Measurements from ENCODE around the gene ZEB1. TPM values are rescaled to one million over a fixed set of nuclear protein-coding genes. Genes with fewer than 3 reads are reported as not detected.

Gene ZEB1
- total RNA-seq, 1 donor from 2014 or later, result 82.7 TPM

GRCh38 chr10:31490858-31491504 is 172.0 kb downstream of the ZEB1 start:
- Histone ChIP-seq H3K36me3 (no peaks in the 10 kb centered on the region), H3K4me3 (no peak overlapping the region), H3K4me1 (no peaks in the 10 kb centered on the region), H3K9me3 (peaks cover 3% of the 10 kb centered on the region), H3K27me3 (no peaks in the 10 kb centered on the region), H3K27ac (no peak overlapping the region)
- intact Hi-C loops (cut with DNase I), result no loop called here
- no peak for DNase-seq (ENCODE audit: extremely low spot score in 2 of 2)
- TF ChIP-seq POLR2A (IDR thresholded peaks at IDR 0.05), result no peak
- TF ChIP-seq POLR2AphosphoS5 (IDR thresholded peaks at IDR 0.05; ENCODE audit: insufficient read depth in 1 of 2, low read depth in 1 of 2), result no peak
- TF ChIP-seq CTCF (IDR thresholded peaks at IDR 0.05), result peak in 2 of 3 experiments; percentile 23 to 26

DNA sequence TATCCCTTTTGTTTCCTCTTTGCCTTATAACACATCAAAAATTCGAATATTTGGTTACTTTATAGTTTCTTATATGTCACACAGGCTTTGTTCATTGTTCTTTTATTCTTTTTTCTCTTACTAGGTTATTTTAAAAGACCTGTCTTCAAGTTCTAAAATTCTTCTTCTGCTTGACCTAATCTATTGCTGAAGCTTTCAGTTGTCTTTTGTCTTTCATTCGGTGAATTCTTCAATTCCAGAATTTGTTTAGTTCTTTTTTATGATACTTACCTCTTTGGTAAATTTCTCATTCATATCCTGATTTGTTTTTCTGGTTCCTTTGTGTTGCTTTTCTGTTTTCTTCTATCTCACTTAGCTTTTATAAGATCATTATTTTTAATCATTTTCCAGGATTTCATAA is 188.4 kb downstream of the ZEB1 start:
- H3K36me3 ChIP-seq, result peaks cover 0 to 51% of the 10 kb centered on the region in 2 donors
- H3K27ac ChIP-seq, result no peak overlapping the region
- intact Hi-C loops (cut with DNase I), result no loop called here
- H3K4me1 ChIP-seq, result no peaks in the 10 kb centered on the region
- DNase-seq (ENCODE audit: extremely low spot score in 2 of 2), result no peak
- H3K9me3 ChIP-seq, result peaks cover 2% of the 10 kb centered on the region
- TF ChIP-seq CTCF (IDR thresholded peaks at IDR 0.05), result no peak
- TF ChIP-seq POLR2AphosphoS5 (IDR thresholded peaks at IDR 0.05; ENCODE audit: insufficient read depth in 1 of 2, low read depth in 1 of 2), result no peak
- TF ChIP-seq POLR2A (IDR thresholded peaks at IDR 0.05), result no peak
- H3K4me3 ChIP-seq, result no peak overlapping the region
- H3K27me3 ChIP-seq, result no peaks in the 10 kb centered on the region

DNA sequence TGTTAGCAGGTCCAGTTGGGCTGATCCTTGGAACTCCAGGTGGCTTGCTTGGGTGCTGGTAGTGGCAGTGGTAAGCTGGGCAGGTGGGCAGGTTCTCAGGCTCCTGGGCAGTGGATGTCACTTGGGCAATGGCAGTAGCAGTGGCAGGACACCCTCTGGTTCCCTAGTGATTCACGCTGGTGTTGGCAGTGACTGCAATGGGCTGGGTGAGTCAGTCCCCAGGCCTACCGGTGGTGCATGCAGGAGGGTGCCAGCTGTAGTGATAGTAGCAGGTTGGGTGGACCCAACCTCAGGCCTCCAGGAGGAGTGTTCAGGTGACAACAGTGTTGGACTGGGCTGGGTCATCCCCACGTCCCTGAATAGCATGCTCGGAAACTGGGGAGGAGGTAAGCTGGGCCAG is 189.2 kb downstream of the ZEB1 start:
- peaks cover 0 to 49% of the 10 kb centered on the region in 2 donors for H3K36me3 ChIP-seq
- H3K27ac ChIP-seq, result no peak overlapping the region
- H3K4me3 ChIP-seq, result no peak overlapping the region
- peaks cover 2% of the 10 kb centered on the region for H3K9me3 ChIP-seq
- no peaks in the 10 kb centered on the region for H3K4me1 ChIP-seq
- H3K27me3 ChIP-seq, result no peaks in the 10 kb centered on the region
- intact Hi-C loops (cut with DNase I), result no loop called here
- no peak for DNase-seq (ENCODE audit: extremely low spot score in 2 of 2)
- TF ChIP-seq CTCF (IDR thresholded peaks at IDR 0.05) (no peak), POLR2AphosphoS5 (IDR thresholded peaks at IDR 0.05; ENCODE audit: insufficient read depth in 1 of 2, low read depth in 1 of 2) (no peak), POLR2A (IDR thresholded peaks at IDR 0.05) (no peak)

- Histone ChIP-seq H3K36me3 (peaks cover 0 to 49% of the 10 kb centered on the region in 2 donors), H3K9me3 (peaks cover 2% of the 10 kb centered on the region), H3K27me3 (no peaks in the 10 kb centered on the region), H3K4me3 (no peak overlapping the region), H3K27ac (no peak overlapping the region), H3K4me1 (no peaks in the 10 kb centered on the region)
- TF ChIP-seq CTCF (IDR thresholded peaks at IDR 0.05) (no peak), POLR2AphosphoS5 (IDR thresholded peaks at IDR 0.05; ENCODE audit: insufficient read depth in 1 of 2, low read depth in 1 of 2) (no peak), POLR2A (IDR thresholded peaks at IDR 0.05) (no peak)
- no peak for DNase-seq (ENCODE audit: extremely low spot score in 2 of 2)
- intact Hi-C loops (cut with DNase I), result no loop called here
Measured at GRCh38 chr10:31508882-31509281, 189.9 kb downstream of the ZEB1 start.

DNA sequence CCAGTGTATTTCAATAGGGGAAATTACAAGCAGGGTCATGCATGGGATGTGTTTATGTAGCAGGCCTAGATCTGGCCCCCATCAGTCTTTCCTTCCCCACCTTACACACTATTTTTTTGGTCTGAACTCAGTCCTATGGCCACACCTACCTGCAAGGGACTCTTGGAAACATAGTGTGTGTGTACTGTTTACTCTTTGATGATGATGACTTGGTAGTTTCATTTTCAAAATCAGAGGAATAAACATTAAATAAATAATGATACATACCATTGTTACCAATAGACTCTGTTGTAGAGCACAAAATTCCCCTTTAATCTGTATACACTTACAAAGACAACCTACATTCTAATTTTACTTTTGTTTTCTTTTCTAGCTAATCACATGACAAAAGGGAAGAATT is 191.0 kb downstream of the ZEB1 start:
- Histone ChIP-seq H3K4me3 (no peak overlapping the region), H3K4me1 (no peaks in the 10 kb centered on the region), H3K27ac (no peak overlapping the region), H3K27me3 (no peaks in the 10 kb centered on the region), H3K36me3 (peaks cover 0 to 49% of the 10 kb centered on the region in 2 donors), H3K9me3 (peaks cover 2% of the 10 kb centered on the region)
- no peak for DNase-seq (ENCODE audit: extremely low spot score in 2 of 2)
- intact Hi-C loops (cut with DNase I), result no loop called here
- no peak for TF ChIP-seq CTCF (IDR thresholded peaks at IDR 0.05)
- TF ChIP-seq POLR2A (IDR thresholded peaks at IDR 0.05), result no peak
- TF ChIP-seq POLR2AphosphoS5 (IDR thresholded peaks at IDR 0.05; ENCODE audit: insufficient read depth in 1 of 2, low read depth in 1 of 2), result no peak

All from vagina (tissue), 2 donors.